ENCODE measurements around the gene RPS18. TPM values are rescaled to one million over a fixed set of nuclear protein-coding genes. Genes with fewer than 3 reads are reported as not detected.

Gene RPS18
- total and polyA plus RNA-seq, 2 of the 4 experiments (the other 2 are of a cell fraction) = 6,577 to 8,417 TPM

GRCh38 chr6:33298773-33299236 is 26.9 kb downstream of the RPS18 start, which contains the start of gene RGL2:
Gene RGL2 (minus strand): TSS chr6:33298942. CDS start chr6:33298610, 332 bp downstream.
- H3K14ac ChIP-seq (replicated peaks; ENCODE audit: low read depth, low read length) = peak within 1 kb of the TSS; percentile 96
- H4K5ac ChIP-seq (ENCODE audit: low read depth, low read length) = peak within 1 kb of the TSS; percentile 50
- H4K91ac ChIP-seq (ENCODE audit: insufficient read depth, low read depth, low read length) = peak within 1 kb of the TSS; percentile 88
- peak within 1 kb of the TSS; percentile 93 for H2AFZ ChIP-seq (replicated peaks; ENCODE audit: low read length, poor library complexity)
- peak within 1 kb of the TSS; percentile 100 for H3K4me2 ChIP-seq (ENCODE audit: low read depth, low read length)
- no peak within 1 kb of the TSS for H2BK20ac ChIP-seq (ENCODE audit: low read depth, low read length)
- H3K27ac ChIP-seq (ENCODE audit: insufficient read depth, low read length) = peak within 1 kb of the TSS; percentile 87
- in situ Hi-C loops (cut with MboI; ENCODE audit: low sequenced_read_pairs) = no loop called here
- H3K4me1 ChIP-seq (ENCODE audit: control insufficient read depth, insufficient read depth, low read length) = no peaks in the 10 kb centered on the region
- dilution Hi-C loops (cut with HindIII; ENCODE audit: low sequenced_read_pairs, unreplicated experiment) = no loop called here
- POLR2A ChIA-PET (ENCODE audit: unreplicated experiment) = no interaction called here
- H2AK5ac ChIP-seq (ENCODE audit: low read depth, low read length) = peak within 1 kb of the TSS; percentile 90
- peak within 1 kb of the TSS; percentile 55 for H3K18ac ChIP-seq (ENCODE audit: low read depth, low read length)
- H3K4ac ChIP-seq (ENCODE audit: low read depth, low read length) = peak within 1 kb of the TSS; percentile 95
- peaks cover 15% of the 10 kb centered on the region for H3K36me3 ChIP-seq (ENCODE audit: control insufficient read depth, insufficient read depth, low read length)
- no TSS peak for BruUV-seq (replicated peaks)
- H2BK120ac ChIP-seq (ENCODE audit: low read depth, low read length) = peak within 1 kb of the TSS; percentile 77
- H2AK9ac ChIP-seq (replicated peaks; ENCODE audit: low read depth, low read length, poor library complexity) = peak within 1 kb of the TSS; percentile 98
- H3K23ac ChIP-seq (ENCODE audit: low read depth, low read length) = peak within 1 kb of the TSS; percentile 99
- H4K8ac ChIP-seq (ENCODE audit: low read depth in 2 of 2, low read length in 2 of 2) = peak within 1 kb of the TSS; percentile 46 to 87
- H3K9me3 ChIP-seq (ENCODE audit: control insufficient read depth, insufficient read depth, low read length) = no peaks in the 10 kb centered on the region
- 0% methylated on average over 11 of the region's 34 CpGs; no CpG with 5 or more reads in 1 of the 2 experiments for WGBS, 2 experiments (ENCODE audit: extremely low coverage in 2 of 2, insufficient read length in 1 of 2)
- peak within 1 kb of the TSS; percentile 93 for H3K56ac ChIP-seq (ENCODE audit: extremely low read depth, insufficient read depth, low read length)
- H2BK5ac ChIP-seq (ENCODE audit: low read depth, low read length, poor library complexity, severe bottlenecking) = peak within 1 kb of the TSS; percentile 91
- TF ChIP-seq RCOR1 (IDR thresholded peaks at IDR 0.05; ENCODE audit: insufficient replicate concordance, low read length) (no peak), MAZ (IDR thresholded peaks at IDR 0.05; ENCODE audit: borderline replicate concordance, low read depth, low read length) (0 out of 2 replicates have a peak, but pooled peaks have one; percentile 2)
- peak within 1 kb of the TSS; percentile 78 for H3K4me3 ChIP-seq (ENCODE audit: insufficient read depth, low read depth, low read length)
- no peaks in the 10 kb centered on the region for H3K27me3 ChIP-seq (ENCODE audit: control insufficient read depth, insufficient read depth, low read length)
- peak within 1 kb of the TSS; percentile 91 for H3K9ac ChIP-seq (ENCODE audit: low read depth, low read length)
- CTCF ChIA-PET = interaction anchor here (0.6 to 1.0 kb wide), 2 partner anchors 9 to 10 kb away, joined by 3 to 5 read pairs; partner anchors contain the start of genes PFDN6 and WDR46
- ATAC-seq (ENCODE audit: low read depth) (peak; percentile 42), DNase-seq (peak; percentile 33)
- H3K9me1 ChIP-seq (ENCODE audit: insufficient read depth, low read length) = no peaks in the 10 kb centered on the region
- H3K79me1 ChIP-seq (ENCODE audit: low read depth in 1 of 2, low read length in 2 of 2) = peaks cover 15 to 34% of the 10 kb centered on the region in 2 experiments; a peak in 3 of 4 replicates
- intact Hi-C loops (cut with micrococcal nuclease) = loop anchor here (1.0 to 5.0 kb wide), 2 partner anchors 14 to 118 kb away; partner anchors contain the start of gene CUTA
- peaks cover 10% of the 10 kb centered on the region for H4K20me1 ChIP-seq (ENCODE audit: insufficient read depth, low read length)
- no peak within 1 kb of the TSS for H2BK15ac ChIP-seq (ENCODE audit: low read depth, low read length)
